Left ventricle myocardium inferior (tissue), 1 donor: ENCODE data around the gene YWHAB. TPM values are rescaled to one million over a fixed set of nuclear protein-coding genes. Genes with fewer than 3 reads are reported as not detected.
"Not testable (repeated sequence)": the region's sequence is repeated elsewhere in the genome, so short reads cannot be mapped to it uniquely, and the experiment has no call there.

ENCODE experiments used
- DNase-seq: peaks from one replicate; pipeline ENCODE4 v3.0.0-alpha.2; 2020
- H3K27ac ChIP-seq: fragments of 200-600 bp; replicated peaks from 2 replicates; pipeline ENCODE4 v1.8.0; 2021
- H3K27me3 ChIP-seq: fragments of 200-600 bp; 2 replicates; pipeline ENCODE4 v1.8.0; 2021; ENCODE audit warnings: low read depth
- H3K36me3 ChIP-seq: fragments of 200-600 bp; 2 replicates; pipeline ENCODE4 v1.8.0; 2021
- H3K4me1 ChIP-seq: fragments of 200-600 bp; 2 replicates; pipeline ENCODE4 v1.8.0; 2021
- H3K4me3 ChIP-seq: fragments of 200-600 bp; 2 replicates; pipeline ENCODE4 v1.8.0; 2021; ENCODE audit warnings: mild to moderate bottlenecking, moderate library complexity
- H3K9me3 ChIP-seq: fragments of 200-600 bp; replicated peaks from 2 replicates; pipeline ENCODE4 v1.8.0; 2021
- intact Hi-C: fragments of 100-400 bp; cut with micrococcal nuclease; formaldehyde crosslinking; loops from one replicate; pipeline ENCODE4 v1.11.0; 2022
- total RNA-seq: library from RNA; stranded (reverse); fragmentation: NEBNext Ultra II Directional; extraction: Animal tissue kit (Norgen Biotek cat#: 25700); gene quantifications from one replicate; pipeline ENCODE4 v1.2.1, GENCODE V29; 2021
- TF ChIP-seq, protein P1 (sequence below): fragments of 200-600 bp; IDR thresholded peaks from 2 replicates; pipeline ENCODE4 v1.8.0; 2021; ENCODE audit warnings: antibody characterized with exemption, mild to moderate bottlenecking, borderline replicate concordance
- donor health status: DM: no; HTN: yes; CAD: no; lungs with severe emphysema.

Gene YWHAB
- total RNA-seq, 1 donor from 2014 or later: 106 TPM

DNA sequence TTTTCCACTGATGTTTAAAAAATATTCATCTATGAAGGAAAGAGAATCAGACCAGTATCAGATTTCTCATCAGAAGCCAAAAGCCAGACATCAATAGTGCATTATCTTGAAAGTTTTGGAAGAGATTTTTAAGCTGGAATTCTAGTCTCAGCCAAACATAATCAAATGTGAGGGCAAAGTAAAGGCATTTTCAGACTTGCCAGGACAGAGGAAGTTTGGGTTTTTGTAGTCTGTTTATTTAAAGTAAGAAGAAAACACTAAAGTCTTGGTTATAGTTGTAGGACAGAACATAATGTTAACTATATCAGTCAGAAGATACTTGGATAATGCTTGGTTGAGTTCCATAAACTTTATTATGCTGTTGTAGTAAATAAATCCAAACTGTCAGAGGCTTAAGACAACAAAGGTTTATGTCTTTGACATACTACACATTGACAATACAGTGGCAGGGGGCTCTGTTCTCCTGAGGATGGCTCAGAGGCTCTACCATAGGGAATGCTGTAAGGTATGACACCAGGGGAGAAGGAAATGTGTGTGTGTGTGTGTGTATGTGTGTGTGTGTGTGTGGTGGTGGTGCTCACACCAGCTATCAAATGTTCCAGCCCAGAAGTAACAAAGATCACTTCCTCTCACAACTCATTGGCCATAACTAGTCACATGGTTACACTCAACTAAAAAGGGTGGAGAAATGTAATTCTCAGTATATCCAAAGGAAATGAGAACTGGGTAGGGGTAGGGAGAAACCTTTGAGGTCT lies 26.7 kb upstream of the YWHAB start:
- DNase-seq: no peak
- Histone ChIP-seq H3K27ac (no peak overlapping the region), H3K4me3 (no peak overlapping the region), H3K9me3 (no peaks in the 10 kb centered on the region), H3K36me3 (no peaks in the 10 kb centered on the region), H3K4me1 (peaks cover 24% of the 10 kb centered on the region), H3K27me3 (no peaks in the 10 kb centered on the region)
- TF ChIP-seq, protein P1, sequence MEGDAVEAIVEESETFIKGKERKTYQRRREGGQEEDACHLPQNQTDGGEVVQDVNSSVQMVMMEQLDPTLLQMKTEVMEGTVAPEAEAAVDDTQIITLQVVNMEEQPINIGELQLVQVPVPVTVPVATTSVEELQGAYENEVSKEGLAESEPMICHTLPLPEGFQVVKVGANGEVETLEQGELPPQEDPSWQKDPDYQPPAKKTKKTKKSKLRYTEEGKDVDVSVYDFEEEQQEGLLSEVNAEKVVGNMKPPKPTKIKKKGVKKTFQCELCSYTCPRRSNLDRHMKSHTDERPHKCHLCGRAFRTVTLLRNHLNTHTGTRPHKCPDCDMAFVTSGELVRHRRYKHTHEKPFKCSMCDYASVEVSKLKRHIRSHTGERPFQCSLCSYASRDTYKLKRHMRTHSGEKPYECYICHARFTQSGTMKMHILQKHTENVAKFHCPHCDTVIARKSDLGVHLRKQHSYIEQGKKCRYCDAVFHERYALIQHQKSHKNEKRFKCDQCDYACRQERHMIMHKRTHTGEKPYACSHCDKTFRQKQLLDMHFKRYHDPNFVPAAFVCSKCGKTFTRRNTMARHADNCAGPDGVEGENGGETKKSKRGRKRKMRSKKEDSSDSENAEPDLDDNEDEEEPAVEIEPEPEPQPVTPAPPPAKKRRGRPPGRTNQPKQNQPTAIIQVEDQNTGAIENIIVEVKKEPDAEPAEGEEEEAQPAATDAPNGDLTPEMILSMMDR: no peak
- intact Hi-C loops: no loop called here

DNA sequence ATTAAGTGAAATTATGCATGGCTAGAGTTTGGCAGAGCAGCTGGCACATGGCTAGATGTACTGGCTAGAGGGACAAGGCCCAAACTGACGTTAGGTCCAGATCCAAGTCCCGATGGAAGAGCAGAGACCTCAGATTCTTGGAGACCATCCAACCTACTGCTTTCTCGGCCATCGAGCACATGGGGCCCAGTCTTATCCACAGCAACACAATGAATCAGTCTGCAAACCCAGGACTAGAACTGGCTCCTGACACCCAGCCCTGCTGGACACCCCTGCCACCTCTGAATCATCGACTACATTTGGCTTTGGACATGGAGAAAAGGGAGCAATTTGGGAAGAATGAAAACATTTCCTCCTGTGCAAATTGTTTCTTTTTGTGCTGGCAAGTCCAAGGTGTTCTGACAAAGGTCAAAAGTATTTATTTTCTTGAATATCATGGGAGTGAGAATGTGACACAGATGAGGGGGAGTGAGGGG lies 23.9 kb upstream of the YWHAB start:
- Histone ChIP-seq H3K9me3 (no peaks in the 10 kb centered on the region), H3K27me3 (no peaks in the 10 kb centered on the region), H3K4me3 (no peak overlapping the region), H3K27ac (no peak overlapping the region), H3K4me1 (peaks cover 27% of the 10 kb centered on the region), H3K36me3 (no peaks in the 10 kb centered on the region)
- TF ChIP-seq, protein P1: no peak
- no peak for DNase-seq
- intact Hi-C loops: no loop called here

DNA sequence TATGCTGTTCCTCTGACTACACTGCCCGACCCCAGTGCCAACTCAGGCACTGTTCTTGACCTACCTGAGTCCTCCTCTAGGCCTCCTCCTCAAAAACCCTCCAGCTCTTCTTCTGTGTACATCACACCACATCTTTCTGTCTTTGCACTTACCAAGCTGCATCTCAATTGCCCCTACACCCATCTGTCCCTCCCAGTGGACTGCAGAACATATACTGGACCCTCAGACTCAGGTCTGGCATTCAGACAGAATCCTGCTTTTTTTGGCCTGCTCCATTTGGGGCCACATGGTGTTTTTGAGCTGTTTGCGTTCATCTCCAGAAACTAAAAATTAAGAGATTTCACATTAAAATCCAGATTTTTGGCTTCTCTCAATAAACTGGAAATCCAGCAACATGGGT lies 23.2 kb upstream of the YWHAB start:
- no peaks in the 10 kb centered on the region for H3K9me3 ChIP-seq
- H3K4me3 ChIP-seq: no peak overlapping the region
- peaks cover 28% of the 10 kb centered on the region for H3K4me1 ChIP-seq
- H3K36me3 ChIP-seq: no peaks in the 10 kb centered on the region
- no peaks in the 10 kb centered on the region for H3K27me3 ChIP-seq
- no peak for DNase-seq
- intact Hi-C loops: no loop called here
- TF ChIP-seq, protein P1: no peak
- H3K27ac ChIP-seq: peak overlapping the region; percentile 37

DNA sequence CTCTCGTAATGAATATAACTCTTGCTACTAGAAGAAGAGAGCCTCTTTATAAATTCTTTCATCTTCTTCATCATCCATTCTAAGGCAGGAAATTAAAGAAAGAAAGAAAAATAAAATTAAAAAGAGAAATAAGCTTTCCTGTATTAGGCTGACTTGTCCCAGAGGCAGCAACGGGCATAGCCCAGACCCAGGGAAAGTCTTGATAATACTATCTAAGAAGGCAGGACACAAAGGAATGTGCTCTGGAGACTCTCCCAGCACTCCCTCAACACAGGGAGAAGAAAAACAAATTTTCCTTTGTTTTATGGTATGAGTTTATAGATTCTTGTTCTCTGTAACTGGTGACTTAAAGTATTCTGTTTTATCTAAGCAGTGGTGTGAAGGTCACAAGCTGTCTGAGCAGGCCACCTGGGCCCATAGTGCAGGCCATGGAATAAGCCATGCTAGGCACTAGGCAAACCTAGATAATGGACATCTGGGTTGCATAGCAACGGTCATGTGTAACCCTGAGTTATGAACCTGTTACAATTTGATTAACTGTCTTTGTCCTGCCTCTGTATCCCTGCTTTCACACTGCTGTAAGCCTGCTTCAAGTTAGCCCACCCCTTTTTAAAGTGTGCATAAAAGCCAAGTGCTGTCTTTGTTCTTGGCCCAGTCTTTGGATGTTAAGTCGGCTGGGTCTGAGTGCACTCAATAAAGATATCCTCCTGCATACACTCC lies 22.0 kb upstream of the YWHAB start:
- H3K27ac ChIP-seq, H3K27me3 ChIP-seq, DNase-seq, H3K9me3 ChIP-seq, H3K36me3 ChIP-seq, H3K4me3 ChIP-seq, intact Hi-C loops: not testable (repeated sequence)
- peaks cover 34% of the 10 kb centered on the region for H3K4me1 ChIP-seq

DNA sequence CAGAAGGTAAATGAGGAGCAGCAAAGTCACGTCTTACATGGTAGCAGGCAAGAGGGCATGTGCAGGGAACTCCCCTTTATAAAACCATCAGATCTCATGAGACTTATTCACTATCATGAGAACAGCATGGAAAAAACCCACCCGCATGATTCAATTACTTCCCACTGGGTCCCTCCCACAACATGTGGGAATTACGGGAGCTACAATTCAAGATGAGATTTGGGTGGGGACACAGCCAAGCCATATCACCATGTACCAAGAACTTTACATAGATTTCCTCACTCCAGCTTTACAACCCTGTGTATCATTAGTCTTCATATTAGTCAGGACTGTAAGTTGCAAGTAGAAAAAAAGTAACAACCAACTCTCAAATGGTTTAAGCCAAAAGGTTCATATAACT lies 21.0 kb upstream of the YWHAB start:
- H3K27ac ChIP-seq, DNase-seq, intact Hi-C loops, H3K9me3 ChIP-seq, H3K36me3 ChIP-seq, H3K4me3 ChIP-seq, H3K27me3 ChIP-seq: not testable (repeated sequence)
- H3K4me1 ChIP-seq: peaks cover 34% of the 10 kb centered on the region

DNA sequence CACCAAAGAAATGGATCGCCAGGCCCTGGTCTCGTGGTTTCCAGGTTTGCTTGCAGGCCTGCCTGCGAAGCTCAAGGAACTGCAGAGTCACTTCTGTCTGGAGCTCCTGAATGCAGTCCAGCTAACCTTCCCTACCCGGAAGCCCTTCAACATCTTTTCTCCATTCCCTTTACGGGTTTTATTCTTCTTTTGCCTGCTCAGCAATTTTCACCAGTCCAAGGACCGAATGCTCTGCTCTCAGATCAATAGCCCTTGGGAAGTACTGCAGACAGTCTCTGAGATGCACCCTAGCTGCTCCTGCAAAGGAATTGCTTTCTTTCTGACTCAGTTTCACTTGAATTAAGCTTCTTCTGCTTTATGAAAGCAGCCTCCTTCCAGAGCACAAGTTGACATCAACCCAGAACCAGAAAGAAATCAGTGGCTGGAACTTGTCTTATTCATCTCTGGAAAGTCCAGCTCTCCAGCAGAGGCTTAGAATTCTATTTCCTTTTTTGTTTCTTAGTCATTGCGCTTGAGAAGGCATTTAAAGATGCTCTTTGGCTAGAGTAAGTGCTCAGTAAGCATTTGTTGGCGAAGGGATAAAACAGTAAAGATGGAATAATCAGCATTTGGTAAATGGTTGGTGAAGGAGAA lies 18.7 kb upstream of the YWHAB start:
- no peaks in the 10 kb centered on the region for H3K27me3 ChIP-seq
- H3K4me3 ChIP-seq: no peak overlapping the region
- H3K36me3 ChIP-seq: no peaks in the 10 kb centered on the region
- H3K4me1 ChIP-seq: peaks cover 28% of the 10 kb centered on the region
- intact Hi-C loops: loop anchor here (5.0 kb wide), 2 partner anchors 120 to 180 kb away; partner anchors contain the start of gene KCNK15
- no peak for DNase-seq
- H3K9me3 ChIP-seq: no peaks in the 10 kb centered on the region
- TF ChIP-seq, protein P1: no peak
- H3K27ac ChIP-seq: no peak overlapping the region
